NCI-H524 treated with DMSO at 0.1 percent for 48 hours (cell line): ENCODE results near the gene ZBTB3.
A peak's percentile ranks its signal among the peaks of the same experiment; 100 is the strongest.
"Not testable (repeated sequence)": the region's sequence is repeated elsewhere in the genome, so short reads cannot be mapped to it uniquely, and the experiment has no call there.

Experiments used
- DNase-seq: peaks from one replicate; lab custom pipeline; 2025; lab: John Stamatoyannopoulos, UW

ZBTB3 gene

GRCh38 chr11:62757846-62758788 is 4.2 kb upstream of the ZBTB3 start:
- no peak for DNase-seq

- DNase-seq: no peak
These were observed 1.2 kb upstream of the ZBTB3 start for GRCh38 chr11:62755086-62755615.

GRCh38 chr11:62752994-62753735 is 795 bp downstream of the ZBTB3 start:
- DNase-seq: no peak

GRCh38 chr11:62752177-62752785 is 1.7 kb downstream of the ZBTB3 start:
- DNase-seq: no peak

GRCh38 chr11:62749931-62750330 is 4.0 kb downstream of the ZBTB3 start:
- DNase-seq: not testable (repeated sequence)

- no peak for DNase-seq
These were observed 6.3 kb downstream of the ZBTB3 start for GRCh38 chr11:62747475-62748160.

DNA sequence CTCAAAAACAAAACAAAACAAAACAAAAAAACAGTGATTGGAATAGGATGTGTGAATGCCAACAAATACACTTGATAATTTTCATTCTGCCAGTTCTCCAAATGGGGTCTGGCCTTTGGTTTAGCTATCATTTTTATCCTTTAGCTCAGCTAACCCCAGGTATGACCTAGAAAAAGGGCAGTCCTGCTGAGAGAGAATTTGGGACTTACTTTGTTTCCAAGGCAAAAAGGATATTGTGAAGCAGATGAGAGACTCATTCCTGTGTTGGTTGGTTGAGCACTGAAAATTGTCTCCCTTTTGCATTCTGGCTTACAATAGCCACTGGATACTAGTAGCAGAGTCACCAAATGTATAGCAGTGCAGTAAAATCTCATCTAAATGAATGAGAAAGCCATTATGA is 16.8 kb downstream of the ZBTB3 start:
- DNase-seq: no peak

GRCh38 chr11:62732830-62733229 is 21.1 kb downstream of the ZBTB3 start:
- no peak for DNase-seq

GRCh38 chr11:62730076-62730475 is 23.9 kb downstream of the ZBTB3 start:
- DNase-seq: not testable (repeated sequence)

GRCh38 chr11:62728171-62728988 is 25.6 kb downstream of the ZBTB3 start, which contains the start of gene TTC9C:
Gene TTC9C (plus strand): TSS chr11:62728486. CDS start chr11:62728849, 363 bp downstream.
- peak; percentile 63 for DNase-seq

- peak; percentile 81 for DNase-seq
These were observed 26.1 kb downstream of the ZBTB3 start for GRCh38 chr11:62727872-62728170.

DNA sequence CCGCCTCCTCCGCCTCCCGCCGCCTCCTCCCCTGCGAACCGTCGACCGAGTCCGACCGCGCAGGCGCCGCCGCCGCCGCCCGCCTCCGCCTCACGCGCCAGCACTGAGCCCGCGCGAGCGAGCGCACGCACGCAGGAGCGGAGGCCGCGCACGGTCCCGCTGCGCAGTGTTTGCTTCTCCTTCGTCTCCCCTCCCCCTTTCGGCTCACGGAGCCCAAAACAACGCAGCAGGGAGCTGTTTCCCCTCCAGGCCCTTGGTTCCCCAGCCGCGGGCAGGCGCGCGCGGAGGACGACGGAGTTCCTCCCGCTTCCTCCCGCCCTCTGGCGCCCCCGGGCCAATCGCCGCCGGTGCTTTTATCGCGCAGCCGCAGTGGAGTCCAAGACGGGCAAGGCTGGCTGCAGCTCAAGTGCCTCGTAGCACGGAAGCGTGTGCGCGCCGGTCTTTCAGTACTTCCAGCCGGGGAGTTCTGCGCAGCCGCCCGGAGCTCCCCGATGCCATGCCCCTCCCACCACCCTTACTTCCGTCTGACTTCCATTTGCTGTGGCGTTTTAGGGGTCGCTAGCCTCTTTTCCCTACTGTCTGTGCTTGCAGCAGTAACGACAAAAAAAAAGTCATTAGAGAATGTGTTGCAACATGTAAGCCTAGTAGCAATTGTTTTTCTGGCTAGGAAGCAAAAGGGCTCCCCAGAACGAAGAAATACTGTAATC is 26.6 kb downstream of the ZBTB3 start, which contains the start of gene HNRNPUL2:
HNRNPUL2 (minus strand) TSS at position 293 of the 707 bp plus-strand sequence. CDS start 301 bp downstream, outside the sequence.
- DNase-seq: peak; percentile 88

- DNase-seq: no peak
These were observed 27.1 kb downstream of the ZBTB3 start for GRCh38 chr11:62726915-62727164.

GRCh38 chr11:62726156-62726914 is 27.6 kb downstream of the ZBTB3 start:
- no peak for DNase-seq

- DNase-seq: no peak
These were observed 28.3 kb downstream of the ZBTB3 start for GRCh38 chr11:62725646-62726045.

GRCh38 chr11:62724171-62724570 is 29.8 kb downstream of the ZBTB3 start:
- DNase-seq: no peak

GRCh38 chr11:62721994-62722393 is 32.0 kb downstream of the ZBTB3 start:
- no peak for DNase-seq

DNA sequence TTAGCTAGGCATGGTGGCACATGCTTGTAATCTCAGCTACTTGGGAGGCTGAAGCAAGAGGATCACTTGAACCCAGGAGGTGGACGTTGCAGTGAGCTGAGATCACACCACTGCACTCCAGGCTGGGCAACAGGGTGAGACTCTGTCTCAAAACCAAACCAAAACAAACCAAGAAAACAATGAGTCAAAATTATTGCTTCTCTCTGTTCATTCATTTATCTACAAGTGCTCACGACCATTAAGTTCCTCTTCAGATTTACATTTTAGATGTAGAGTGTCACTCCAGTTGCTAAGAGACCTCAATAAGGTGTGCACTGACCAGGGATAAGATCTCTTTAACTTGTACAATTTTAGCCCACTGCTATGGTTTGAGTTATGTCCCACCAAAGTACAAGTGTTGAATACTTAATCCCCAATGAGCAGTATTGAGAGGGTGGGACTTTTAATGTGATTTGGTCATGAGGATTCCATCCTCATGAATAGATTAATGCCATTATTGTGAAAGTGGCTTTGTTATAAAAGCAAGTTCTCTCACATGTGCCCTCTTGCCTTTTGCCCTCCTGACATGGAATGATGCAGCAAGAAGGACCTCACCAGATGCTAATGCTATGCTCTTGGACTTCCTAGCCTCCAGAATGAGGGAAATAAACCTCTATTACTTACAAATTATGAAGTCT is 34.5 kb downstream of the ZBTB3 start:
- no peak for DNase-seq

- DNase-seq: no peak
These were observed 37.1 kb downstream of the ZBTB3 start for GRCh38 chr11:62716816-62717215.
